Vagina (tissue), 2 donors: Measurements from ENCODE around the gene IL36G. TPM values are rescaled to one million over a fixed set of nuclear protein-coding genes. Genes with fewer than 3 reads are reported as not detected.
A peak's percentile ranks its signal among the peaks of the same experiment; 100 is the strongest.

Experiments used
- DNase-seq, 2 donors: peaks; one replicate each; pipeline ENCODE4 v3.0.0-alpha.2; 2017; ENCODE audit errors: extremely low spot score in 2 of 2
- H3K27ac ChIP-seq: fragments of 200-600 bp; sonication (generic); one replicate; pipeline ENCODE4 v1.5.1; 2019
- H3K27me3 ChIP-seq: fragments of 200-600 bp; sonication (generic); one replicate; pipeline ENCODE4 v1.5.1; 2019
- H3K36me3 ChIP-seq, 2 donors: fragments of 200-600 bp; sonication (generic); one replicate each; pipeline ENCODE4 v1.5.1; 2017 to 2019
- H3K4me1 ChIP-seq: fragments of 200-600 bp; sonication (generic); one replicate; pipeline ENCODE4 v1.5.1; 2019
- H3K4me3 ChIP-seq, 2 donors: fragments of 200-600 bp; sonication (generic); 1 replicate in 1 of 2; 2 replicates in 1 of 2; pipeline ENCODE4 v1.5.1; 2016 to 2019
- H3K9me3 ChIP-seq: fragments of 200-600 bp; sonication (generic); one replicate; pipeline ENCODE4 v1.5.1; 2019
- POLR2A ChIP-seq, 2 donors: fragments of 450-650 bp; IDR thresholded peaks; one replicate each; pipeline ENCODE4 v1.6.1; 2017; ENCODE audit warnings: antibody characterized with exemption in 2 of 2, mild to moderate bottlenecking in 2 of 2, moderate library complexity in 2 of 2
- POLR2AphosphoS5 ChIP-seq, 2 donors: sonication (generic); formaldehyde crosslinking; IDR thresholded peaks; one replicate each; pipeline ENCODE4 v1.9.0; 2017; ENCODE audit warnings: antibody characterized with exemption in 2 of 2, mild to moderate bottlenecking in 2 of 2, low read depth in 1 of 2; ENCODE audit not compliant: insufficient read depth in 1 of 2
- intact Hi-C: fragments of 100-400 bp; cut with DNase I; formaldehyde crosslinking; loops from one replicate; pipeline ENCODE4 v1.15.1; 2023
- total RNA-seq: library from RNA; depleted of rRNA; stranded (reverse); fragments of >200 nt; gene quantifications from one replicate; pipeline ENCODE4 v1.2.3, GENCODE V29; 2016
- TF ChIP-seq, protein P1 (sequence below), 3 experiments: fragments of 450-650 bp in 2 of 3; fragments of 200-600 bp in 1 of 3; sonication (generic) in 1 of 3; IDR thresholded peaks; one replicate each; pipeline ENCODE4 v1.5.1; 2017 to 2019; ENCODE audit warnings: antibody characterized with exemption in 3 of 3, mild to moderate bottlenecking in 2 of 3, moderate library complexity in 2 of 3

IL36G gene
- total RNA-seq, 1 donor from 2014 or later, result not detected

DNA sequence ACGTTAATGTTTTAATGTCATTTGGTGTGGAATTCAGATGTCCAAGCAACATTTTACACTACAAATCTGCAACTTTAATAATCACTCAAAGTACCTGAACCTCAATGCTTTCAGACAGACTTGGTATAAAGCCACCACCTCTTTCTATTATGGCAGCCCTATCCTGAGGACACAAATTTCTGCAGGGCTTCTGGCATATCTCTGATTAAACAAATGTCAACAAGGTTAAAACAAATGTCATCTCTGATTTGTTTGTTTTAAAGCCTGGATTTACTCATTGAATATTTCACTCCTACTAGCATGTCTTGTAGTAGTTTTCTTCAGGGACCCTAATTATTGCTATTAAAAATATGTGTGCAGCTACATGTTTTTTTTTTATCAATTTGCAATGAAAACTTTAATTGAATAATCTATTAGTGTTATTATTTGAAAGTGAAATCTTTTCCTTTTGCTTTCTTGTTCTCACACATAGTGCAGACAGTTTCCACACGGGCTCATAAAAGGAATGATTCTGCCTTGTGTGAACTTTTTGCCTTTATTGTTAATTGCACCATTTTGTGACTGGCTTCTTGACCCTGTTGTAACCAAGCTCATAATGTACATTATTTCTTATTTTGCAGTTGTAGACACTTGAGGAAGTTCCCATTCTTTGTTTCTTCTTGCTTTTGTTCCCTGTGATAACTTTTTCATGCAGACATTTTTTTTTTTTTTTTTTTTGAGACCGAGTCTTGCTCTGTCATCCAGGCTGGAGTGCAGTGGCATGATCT, 36.8 kb upstream of the IL36G start:
- no peaks in the 10 kb centered on the region for H3K36me3 ChIP-seq
- no peak overlapping the region for H3K4me3 ChIP-seq
- H3K9me3 ChIP-seq, result peaks cover 6% of the 10 kb centered on the region
- no peak overlapping the region for H3K27ac ChIP-seq
- no peaks in the 10 kb centered on the region for H3K27me3 ChIP-seq
- H3K4me1 ChIP-seq, result no peaks in the 10 kb centered on the region
- TF ChIP-seq POLR2AphosphoS5 (IDR thresholded peaks at IDR 0.05; ENCODE audit: insufficient read depth in 1 of 2, low read depth in 1 of 2) (no peak), POLR2A (IDR thresholded peaks at IDR 0.05) (no peak)
- TF ChIP-seq, protein P1, sequence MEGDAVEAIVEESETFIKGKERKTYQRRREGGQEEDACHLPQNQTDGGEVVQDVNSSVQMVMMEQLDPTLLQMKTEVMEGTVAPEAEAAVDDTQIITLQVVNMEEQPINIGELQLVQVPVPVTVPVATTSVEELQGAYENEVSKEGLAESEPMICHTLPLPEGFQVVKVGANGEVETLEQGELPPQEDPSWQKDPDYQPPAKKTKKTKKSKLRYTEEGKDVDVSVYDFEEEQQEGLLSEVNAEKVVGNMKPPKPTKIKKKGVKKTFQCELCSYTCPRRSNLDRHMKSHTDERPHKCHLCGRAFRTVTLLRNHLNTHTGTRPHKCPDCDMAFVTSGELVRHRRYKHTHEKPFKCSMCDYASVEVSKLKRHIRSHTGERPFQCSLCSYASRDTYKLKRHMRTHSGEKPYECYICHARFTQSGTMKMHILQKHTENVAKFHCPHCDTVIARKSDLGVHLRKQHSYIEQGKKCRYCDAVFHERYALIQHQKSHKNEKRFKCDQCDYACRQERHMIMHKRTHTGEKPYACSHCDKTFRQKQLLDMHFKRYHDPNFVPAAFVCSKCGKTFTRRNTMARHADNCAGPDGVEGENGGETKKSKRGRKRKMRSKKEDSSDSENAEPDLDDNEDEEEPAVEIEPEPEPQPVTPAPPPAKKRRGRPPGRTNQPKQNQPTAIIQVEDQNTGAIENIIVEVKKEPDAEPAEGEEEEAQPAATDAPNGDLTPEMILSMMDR (IDR thresholded peaks at IDR 0.05), result no peak
- DNase-seq, result no peak
- intact Hi-C loops, result no loop called here

DNA sequence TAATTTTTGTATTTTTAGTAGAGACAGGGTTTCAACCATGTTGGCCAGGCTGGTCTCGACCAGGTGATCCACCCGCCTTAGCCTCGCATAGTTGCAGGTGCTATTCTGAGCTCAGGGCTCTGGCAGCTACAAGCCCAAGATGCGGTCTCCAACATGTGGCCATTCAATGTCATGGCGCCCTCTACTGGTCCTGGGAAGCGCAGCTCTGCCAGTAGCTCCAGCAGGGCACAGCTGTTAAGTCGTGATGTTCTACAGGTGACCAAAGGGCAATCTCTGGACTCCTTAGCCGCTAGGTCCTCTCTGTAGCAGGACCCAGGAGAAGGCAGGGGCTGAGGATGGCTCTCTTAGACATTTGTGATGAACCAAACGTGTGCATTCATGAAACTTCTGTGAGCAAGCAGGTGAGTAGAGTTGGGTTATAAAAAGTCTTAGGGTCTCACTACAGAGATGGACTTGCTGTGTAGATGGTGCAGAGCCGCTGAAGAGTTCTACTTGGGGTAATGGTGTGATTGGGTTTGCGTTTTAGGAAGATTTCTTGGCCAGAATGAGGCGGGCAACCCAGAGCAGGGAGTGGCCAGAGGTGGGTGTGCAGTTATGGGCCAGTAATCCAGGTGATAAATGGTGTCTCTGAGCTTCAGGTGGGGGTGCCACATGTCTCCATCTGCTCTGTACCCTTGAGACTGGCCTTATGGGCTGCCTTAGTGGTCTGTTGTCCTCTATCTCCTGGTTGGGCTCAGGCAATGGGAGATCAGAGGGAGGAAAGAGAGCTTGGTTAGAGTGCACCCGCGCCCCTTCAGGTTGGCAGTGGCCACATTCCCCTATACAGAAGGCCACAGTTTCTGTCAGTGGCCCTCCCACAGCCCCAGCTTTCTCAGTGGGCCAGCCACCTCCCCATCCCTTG, 35.8 kb upstream of the IL36G start:
- Histone ChIP-seq H3K36me3 (no peaks in the 10 kb centered on the region), H3K27me3 (no peaks in the 10 kb centered on the region), H3K9me3 (peaks cover 6% of the 10 kb centered on the region), H3K4me3 (no peak overlapping the region), H3K27ac (no peak overlapping the region), H3K4me1 (no peaks in the 10 kb centered on the region)
- peak in 1 of 2 donors; percentile 71 for DNase-seq
- intact Hi-C loops, result no loop called here
- no peak for TF ChIP-seq POLR2A (IDR thresholded peaks at IDR 0.05)
- TF ChIP-seq, protein P1 (IDR thresholded peaks at IDR 0.05), result peak in 2 of 3 experiments; percentile 22 to 49

DNA sequence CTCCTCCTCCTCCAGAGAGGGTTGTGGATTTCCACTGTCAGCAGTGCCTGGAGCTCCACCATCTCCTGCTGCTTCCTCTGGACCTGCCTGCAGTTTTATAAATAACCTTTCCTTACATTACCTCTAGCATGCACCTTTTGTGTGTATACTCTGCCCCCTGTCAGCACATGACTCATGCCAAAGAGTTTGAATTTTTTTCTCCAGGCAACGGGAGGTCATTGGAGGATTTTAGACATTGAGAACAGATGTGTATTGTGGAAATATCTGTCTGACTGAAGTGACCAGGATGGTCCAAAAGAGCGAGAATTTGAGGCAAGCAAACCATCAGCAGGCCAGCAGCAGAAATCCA, 35.2 kb upstream of the IL36G start:
- intact Hi-C loops, result no loop called here
- no peak for DNase-seq
- no peak overlapping the region for H3K4me3 ChIP-seq
- no peak overlapping the region for H3K27ac ChIP-seq
- H3K36me3 ChIP-seq, result no peaks in the 10 kb centered on the region
- H3K27me3 ChIP-seq, result no peaks in the 10 kb centered on the region
- H3K4me1 ChIP-seq, result no peaks in the 10 kb centered on the region
- peaks cover 6% of the 10 kb centered on the region for H3K9me3 ChIP-seq
- TF ChIP-seq, protein P1 (IDR thresholded peaks at IDR 0.05), result no peak
- TF ChIP-seq POLR2AphosphoS5 (IDR thresholded peaks at IDR 0.05; ENCODE audit: insufficient read depth in 1 of 2, low read depth in 1 of 2) (no peak), POLR2A (IDR thresholded peaks at IDR 0.05) (no peak)

DNA sequence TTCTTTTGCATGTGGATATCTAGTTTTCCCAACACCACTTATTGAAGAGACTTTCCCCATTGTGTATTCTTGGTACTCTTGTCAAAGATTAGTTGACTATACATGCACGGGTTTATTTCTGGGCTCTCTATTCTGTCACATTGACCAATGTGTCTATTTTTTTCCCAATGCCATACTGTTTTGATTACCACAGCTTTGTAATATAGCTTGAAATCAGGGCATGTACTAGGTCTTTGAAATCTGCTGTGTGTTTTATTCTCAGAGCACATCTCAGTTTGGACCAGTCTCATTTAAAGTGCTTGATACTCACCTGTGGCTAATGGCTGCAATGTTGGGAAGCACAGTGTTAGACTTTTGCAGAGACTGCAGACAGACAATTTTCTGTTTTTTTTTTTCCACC, 32.8 kb upstream of the IL36G start:
- DNase-seq, result no peak
- no peak overlapping the region for H3K4me3 ChIP-seq
- peaks cover 6% of the 10 kb centered on the region for H3K9me3 ChIP-seq
- TF ChIP-seq POLR2AphosphoS5 (IDR thresholded peaks at IDR 0.05; ENCODE audit: insufficient read depth in 1 of 2, low read depth in 1 of 2) (no peak), POLR2A (IDR thresholded peaks at IDR 0.05) (no peak)
- TF ChIP-seq, protein P1 (IDR thresholded peaks at IDR 0.05), result no peak
- H3K27ac ChIP-seq, result no peak overlapping the region
- no peaks in the 10 kb centered on the region for H3K27me3 ChIP-seq
- no peaks in the 10 kb centered on the region for H3K36me3 ChIP-seq
- intact Hi-C loops, result no loop called here
- no peaks in the 10 kb centered on the region for H3K4me1 ChIP-seq

DNA sequence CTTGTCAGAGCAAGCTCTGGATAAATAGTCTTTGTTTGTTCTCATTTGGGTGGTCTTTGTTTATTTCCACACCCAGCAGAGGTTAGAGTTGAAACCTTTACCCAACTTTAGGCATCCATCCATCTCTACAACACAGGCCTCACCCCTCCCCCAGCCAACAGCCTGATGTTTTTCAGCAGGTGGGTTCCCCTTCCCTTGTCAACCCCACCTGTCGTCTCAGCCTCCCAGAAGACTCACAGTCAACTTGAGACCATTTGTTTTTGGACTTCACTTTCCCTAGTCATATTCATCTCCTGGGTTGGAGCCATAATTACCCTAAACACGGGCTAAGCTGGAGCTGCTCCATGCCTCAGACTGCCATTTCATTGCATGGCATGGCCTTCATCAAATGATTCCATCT, 31.7 kb upstream of the IL36G start:
- Histone ChIP-seq H3K27ac (no peak overlapping the region), H3K4me3 (no peak overlapping the region), H3K9me3 (peaks cover 6% of the 10 kb centered on the region), H3K4me1 (no peaks in the 10 kb centered on the region), H3K36me3 (no peaks in the 10 kb centered on the region), H3K27me3 (no peaks in the 10 kb centered on the region)
- intact Hi-C loops, result no loop called here
- TF ChIP-seq POLR2AphosphoS5 (IDR thresholded peaks at IDR 0.05; ENCODE audit: insufficient read depth in 1 of 2, low read depth in 1 of 2), result no peak
- no peak for TF ChIP-seq POLR2A (IDR thresholded peaks at IDR 0.05)
- TF ChIP-seq, protein P1 (IDR thresholded peaks at IDR 0.05), result no peak
- DNase-seq, result no peak
